Vagina (tissue), 2 donors: Measurements from ENCODE around the gene USP17L5.
"Not testable (repeated sequence)": the region's sequence is repeated elsewhere in the genome, so short reads cannot be mapped to it uniquely, and the experiment has no call there.

Source experiments
- POLR2A ChIP-seq, 2 donors: fragments of 450-650 bp; IDR thresholded peaks; one replicate each; pipeline ENCODE4 v1.6.1; 2017; ENCODE audit warnings: antibody characterized with exemption in 2 of 2, mild to moderate bottlenecking in 2 of 2, moderate library complexity in 2 of 2
- POLR2AphosphoS5 ChIP-seq, 2 donors: sonication (generic); formaldehyde crosslinking; IDR thresholded peaks; one replicate each; pipeline ENCODE4 v1.9.0; 2017; ENCODE audit warnings: antibody characterized with exemption in 2 of 2, mild to moderate bottlenecking in 2 of 2, low read depth in 1 of 2; ENCODE audit not compliant: insufficient read depth in 1 of 2
- TF ChIP-seq, protein P1 (sequence below), 3 experiments: fragments of 450-650 bp in 2 of 3; fragments of 200-600 bp in 1 of 3; sonication (generic) in 1 of 3; IDR thresholded peaks; one replicate each; pipeline ENCODE4 v1.5.1; 2017 to 2019; ENCODE audit warnings: antibody characterized with exemption in 3 of 3, mild to moderate bottlenecking in 2 of 3, moderate library complexity in 2 of 3

GRCh38 chr4:9343848-9344247 is 4.6 kb downstream of the USP17L5 start, which contains the start of gene USP17L27:
- TF ChIP-seq, protein P1, sequence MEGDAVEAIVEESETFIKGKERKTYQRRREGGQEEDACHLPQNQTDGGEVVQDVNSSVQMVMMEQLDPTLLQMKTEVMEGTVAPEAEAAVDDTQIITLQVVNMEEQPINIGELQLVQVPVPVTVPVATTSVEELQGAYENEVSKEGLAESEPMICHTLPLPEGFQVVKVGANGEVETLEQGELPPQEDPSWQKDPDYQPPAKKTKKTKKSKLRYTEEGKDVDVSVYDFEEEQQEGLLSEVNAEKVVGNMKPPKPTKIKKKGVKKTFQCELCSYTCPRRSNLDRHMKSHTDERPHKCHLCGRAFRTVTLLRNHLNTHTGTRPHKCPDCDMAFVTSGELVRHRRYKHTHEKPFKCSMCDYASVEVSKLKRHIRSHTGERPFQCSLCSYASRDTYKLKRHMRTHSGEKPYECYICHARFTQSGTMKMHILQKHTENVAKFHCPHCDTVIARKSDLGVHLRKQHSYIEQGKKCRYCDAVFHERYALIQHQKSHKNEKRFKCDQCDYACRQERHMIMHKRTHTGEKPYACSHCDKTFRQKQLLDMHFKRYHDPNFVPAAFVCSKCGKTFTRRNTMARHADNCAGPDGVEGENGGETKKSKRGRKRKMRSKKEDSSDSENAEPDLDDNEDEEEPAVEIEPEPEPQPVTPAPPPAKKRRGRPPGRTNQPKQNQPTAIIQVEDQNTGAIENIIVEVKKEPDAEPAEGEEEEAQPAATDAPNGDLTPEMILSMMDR (IDR thresholded peaks at IDR 0.05) = not testable (repeated sequence)
- not testable (repeated sequence) for TF ChIP-seq POLR2AphosphoS5 (IDR thresholded peaks at IDR 0.05; ENCODE audit: insufficient read depth in 1 of 2, low read depth in 1 of 2); POLR2A (IDR thresholded peaks at IDR 0.05)
